NCI-H1436 treated with DMSO at 0.1 percent for 48 hours (cell line): ENCODE results near the gene CHD6.

Source experiments
- DNase-seq: peaks from one replicate; lab custom pipeline; 2025; lab: John Stamatoyannopoulos, UW

The CHD6 gene

DNA sequence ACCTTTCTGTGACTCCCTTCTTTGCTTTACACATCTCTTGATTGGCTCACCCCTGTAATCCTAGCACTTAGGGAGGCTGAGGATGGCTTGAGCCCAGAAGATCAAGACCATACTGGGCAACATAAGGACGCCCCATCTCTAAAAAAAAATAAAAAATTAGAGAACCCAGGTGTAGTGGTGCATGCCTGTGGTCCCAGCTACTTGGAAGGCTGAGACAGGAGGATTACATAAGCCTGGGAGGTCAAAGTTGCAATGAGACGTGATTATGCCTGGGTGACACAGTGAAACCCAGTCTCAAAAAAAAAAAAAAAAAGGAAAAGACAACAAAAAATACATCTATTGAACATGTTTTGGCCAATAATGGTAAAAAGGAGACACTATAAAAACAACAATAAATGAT lies 37.8 kb downstream of the CHD6 start:
- DNase-seq: no peak

DNA sequence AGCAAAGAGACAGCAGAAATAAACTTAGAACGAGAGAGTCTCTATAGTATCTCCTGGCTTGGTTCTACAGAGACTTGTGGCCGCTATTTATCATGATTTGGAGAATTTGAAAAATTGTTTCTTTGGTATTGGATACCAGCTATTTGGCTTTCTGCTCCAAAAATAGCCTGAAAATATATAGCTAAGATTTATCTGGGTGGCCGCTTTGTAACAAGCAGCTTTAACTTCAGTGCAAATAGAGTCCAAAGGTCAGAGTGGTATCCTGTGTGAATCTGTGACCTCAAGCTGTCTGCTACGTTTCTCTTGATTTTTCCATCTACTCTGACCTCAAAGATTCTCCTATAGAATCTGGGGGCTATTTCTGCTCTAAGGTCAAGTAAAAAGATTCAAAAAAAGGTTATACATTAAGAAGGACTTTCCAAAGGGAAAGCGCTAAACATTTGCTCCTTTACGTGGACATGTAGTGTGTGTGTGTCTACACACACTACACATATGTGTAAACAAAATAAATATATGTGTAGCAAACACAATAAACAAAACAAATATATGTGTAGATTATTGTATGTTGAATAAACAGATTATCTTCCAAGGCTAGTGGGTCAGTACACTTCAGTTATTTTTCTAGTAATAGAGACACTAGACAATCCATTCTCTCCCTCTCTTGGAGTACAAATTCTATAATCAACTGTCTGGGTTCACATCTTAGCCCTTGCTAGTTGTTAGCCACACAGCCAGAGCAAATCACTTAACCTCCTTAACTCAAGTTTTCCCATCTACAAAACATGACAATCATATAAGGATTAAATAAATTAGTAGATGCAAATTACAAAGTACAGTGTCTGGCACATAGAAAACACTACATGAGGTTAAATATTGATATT lies 40.8 kb downstream of the CHD6 start:
- no peak for DNase-seq

DNA sequence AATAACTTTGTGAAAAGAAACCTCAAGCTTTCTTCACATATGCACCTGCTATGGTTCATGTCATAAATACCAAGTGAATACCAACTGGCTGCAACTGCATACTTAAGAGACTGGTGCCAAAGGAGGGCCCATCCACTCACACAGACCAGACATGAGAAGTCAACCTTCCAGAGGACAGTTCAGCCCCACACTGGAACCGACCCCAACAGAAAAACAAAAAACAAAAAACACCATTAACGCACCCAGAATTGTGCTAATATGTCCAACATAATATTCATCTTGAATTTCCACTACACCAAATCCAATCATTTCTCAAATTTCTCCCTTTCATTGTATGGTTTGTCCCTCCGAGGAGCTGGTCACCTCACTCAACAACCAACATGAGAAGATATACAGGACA lies 42.8 kb downstream of the CHD6 start:
- no peak for DNase-seq

DNA sequence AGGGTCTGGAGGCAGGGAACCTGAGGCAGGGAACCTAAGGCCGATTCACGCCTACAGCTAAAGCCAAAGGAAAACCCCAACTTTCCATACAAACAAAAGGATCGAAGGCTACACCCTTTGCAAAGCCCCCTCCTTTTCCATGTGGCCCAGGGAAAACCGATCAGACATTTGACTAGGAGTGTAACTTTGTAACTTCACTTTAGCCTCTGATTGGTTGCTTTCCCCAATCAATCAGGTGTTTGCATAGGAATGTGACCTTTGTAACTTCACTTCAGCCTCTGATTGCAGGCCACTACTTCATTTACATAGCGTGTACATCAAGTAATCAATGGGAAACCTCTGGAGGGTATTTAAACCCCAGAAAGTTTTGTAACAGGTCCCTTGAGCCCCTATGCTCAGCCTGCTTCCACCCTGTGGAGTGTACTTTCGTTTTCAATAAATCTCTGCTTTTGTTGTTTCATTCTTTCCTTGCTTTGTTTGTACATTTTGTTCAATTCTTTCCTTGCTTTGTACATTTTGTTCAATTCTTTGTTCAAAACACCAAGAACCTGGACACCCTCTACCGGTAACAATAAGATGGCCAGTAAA lies 43.3 kb downstream of the CHD6 start:
- no peak for DNase-seq

DNA sequence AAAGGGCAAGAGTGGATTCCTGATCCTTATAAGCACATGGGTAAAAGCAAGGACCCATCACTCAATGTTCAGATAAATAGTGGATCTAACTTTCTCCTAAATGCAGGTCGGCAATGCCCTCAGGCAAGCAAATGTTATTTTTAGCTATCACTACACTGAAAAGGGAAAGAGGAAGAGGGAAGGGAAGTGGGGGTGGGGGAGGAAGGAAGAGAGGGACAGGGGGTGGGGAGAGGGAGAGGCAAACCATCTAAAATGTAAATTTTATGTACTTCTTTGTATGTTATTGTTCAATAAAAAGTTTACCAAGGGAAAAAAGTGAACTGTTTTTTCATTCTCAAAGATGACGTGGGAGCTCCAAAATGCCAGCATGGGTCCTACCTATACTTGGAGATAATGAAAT lies 44.2 kb downstream of the CHD6 start:
- DNase-seq: no peak

DNA sequence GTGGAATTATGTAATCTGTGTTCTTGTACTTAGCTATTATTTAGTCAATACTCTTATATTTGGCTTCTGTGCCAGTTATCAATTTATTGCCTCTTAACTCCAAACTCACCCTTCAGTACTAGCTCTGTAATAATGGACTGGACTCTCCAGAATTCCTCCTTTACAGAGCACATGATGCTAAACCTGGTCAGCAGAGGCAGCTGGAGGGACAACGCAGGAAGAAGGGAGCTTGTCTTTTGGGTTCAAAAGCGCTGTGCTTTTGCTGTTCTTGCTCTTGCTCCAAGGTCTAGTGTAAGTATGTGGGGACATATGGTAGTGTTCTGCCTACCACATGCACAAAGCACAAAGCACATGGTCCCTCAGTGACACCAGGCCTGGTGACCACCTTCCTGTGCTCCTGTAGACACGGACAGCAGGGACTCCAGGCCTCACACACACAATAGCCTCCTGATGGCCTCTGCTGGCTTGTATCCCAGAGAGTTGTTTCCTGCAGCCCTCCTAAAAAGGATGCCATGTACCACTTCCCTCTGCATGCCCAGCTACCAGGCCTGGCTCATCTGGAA lies 46.1 kb downstream of the CHD6 start:
- DNase-seq: no peak

DNA sequence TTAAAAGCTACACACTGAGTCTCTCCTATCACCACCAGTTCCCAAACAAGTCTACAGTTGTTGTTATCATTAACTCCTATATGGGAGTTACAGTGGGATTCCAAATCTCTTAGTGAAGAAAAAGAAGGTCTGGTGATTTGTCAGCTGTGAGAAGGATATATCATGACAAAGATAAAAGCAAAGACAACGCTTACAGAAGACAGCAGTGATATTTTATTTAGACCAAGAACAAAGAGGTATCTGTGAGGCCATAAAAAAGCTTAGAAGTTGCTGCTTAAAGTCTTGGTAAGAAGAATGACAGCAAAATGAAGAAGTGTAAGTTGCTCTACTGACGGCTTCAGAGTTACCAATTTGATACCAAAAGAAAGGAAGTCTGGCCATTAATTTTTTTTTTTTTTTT lies 47.2 kb downstream of the CHD6 start:
- no peak for DNase-seq

DNA sequence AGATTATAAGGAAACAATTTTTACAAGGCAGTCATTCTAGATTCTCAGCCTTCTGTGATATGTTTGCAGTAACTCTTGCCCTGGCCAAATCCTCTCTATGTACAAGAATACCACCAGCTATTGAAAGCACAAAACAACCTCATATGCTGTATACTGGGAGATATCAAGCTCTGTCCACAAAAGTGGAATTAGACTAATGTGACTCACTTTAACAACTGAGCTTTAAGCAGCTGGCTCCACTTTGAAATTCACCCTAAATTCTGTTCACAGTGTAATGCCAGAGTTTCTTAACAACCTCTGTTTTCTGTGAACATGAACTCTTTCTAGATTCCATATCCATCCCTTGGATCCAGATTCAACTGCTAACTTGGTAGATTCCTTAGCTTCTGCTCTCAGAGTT lies 47.6 kb downstream of the CHD6 start:
- DNase-seq: no peak

DNA sequence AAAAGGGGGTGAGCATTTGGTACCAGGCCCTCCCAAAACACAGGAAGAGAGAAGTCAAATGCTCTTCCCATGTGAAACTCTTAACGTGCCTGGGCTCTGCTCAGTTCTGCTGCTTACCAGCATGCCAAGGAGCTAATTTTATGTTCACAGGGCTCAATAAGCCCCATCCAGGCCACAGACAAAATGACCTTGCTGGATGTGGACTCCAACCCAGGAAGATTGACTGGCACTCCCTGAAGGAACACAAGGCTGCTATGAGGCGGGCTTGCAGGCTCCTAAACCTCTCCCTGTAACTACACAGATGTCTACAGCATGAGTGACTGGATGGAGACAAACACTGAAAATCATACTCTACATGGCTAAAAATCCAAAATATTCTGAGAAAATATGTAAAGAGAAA lies 50.6 kb downstream of the CHD6 start:
- no peak for DNase-seq

DNA sequence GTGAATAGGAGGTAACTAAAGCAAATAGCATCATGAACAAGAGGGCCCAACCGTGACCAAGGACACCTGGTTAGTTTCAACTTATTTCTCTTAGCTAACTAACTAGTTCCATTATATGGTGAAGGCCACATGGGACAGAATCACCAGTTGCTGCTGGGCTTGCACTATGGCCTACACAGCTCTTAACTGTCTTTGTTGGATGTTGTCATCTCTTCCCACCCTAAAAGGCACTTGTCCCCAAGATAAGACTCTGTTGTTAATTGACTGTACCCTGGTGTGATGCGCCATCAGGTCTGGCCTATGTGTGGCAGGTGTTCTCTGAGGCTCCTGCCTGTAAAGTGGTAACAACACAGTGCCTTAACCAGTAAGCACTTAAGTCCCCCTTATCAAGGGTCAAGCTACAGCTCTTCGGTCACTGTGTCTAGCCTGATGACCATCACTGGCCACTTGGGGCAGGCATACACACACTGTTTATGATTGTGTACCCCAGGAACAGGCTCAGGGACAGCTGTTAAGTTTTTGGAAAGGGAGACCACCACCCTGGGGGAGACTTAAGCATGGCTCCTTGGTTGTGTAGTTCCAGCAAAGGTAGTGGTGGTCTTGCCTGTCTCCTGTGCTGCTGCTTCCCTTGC lies 51.2 kb downstream of the CHD6 start:
- DNase-seq: no peak

DNA sequence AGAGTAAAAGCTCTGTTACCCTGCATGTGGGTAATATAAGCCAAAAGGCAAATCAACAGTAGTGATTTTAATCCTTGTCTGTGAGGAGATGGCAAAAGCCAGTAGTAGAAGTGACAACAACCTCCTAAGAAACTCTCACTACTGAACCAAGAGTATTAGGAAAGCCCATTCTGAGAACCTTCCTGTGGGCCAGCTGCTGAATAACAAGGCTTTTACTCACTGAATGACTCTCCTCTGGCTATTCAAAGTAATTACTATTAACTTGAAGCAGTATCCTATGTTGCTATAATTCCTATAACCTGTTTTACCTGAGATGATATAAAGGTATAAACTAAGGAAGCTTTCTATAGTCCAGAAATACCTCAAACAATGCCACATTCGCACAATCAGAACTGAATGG lies 55.1 kb downstream of the CHD6 start:
- no peak for DNase-seq

DNA sequence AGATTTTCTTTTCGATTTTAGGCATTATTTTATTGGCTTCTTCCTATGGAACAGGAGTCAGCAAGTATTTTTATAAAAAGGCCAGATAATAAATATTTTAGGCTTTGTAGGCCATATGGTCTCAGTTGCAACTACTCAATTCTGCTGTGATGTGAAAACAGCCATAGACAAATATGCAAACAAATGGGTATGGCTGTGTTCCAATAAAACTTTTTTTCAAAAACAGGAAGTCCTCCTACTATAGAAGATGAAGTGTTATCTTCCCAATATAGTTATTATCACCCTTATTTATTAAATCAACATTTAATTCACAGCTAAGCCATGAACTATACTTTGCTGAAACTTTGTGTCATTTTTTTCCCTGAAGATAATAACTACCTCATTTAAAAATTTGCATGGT lies 57.2 kb downstream of the CHD6 start:
- no peak for DNase-seq

DNA sequence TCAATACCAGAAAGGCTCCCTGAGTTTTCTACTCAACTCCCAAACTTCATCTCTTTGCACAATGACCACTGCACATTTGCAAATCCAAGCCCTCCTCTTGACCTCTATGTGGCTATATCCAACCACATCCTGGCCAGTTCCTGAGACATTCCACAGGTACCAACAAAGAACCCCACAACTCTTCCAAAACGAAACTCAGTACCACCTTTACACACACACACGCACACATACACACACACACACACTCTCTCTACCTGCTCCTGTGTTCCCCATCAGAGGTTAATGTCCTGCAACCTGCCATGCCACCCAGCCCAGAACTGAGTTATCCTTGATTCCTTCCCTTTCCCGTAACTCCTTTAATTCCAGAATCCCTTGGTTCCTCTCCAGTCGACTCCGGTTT lies 58.5 kb downstream of the CHD6 start:
- DNase-seq: no peak

DNA sequence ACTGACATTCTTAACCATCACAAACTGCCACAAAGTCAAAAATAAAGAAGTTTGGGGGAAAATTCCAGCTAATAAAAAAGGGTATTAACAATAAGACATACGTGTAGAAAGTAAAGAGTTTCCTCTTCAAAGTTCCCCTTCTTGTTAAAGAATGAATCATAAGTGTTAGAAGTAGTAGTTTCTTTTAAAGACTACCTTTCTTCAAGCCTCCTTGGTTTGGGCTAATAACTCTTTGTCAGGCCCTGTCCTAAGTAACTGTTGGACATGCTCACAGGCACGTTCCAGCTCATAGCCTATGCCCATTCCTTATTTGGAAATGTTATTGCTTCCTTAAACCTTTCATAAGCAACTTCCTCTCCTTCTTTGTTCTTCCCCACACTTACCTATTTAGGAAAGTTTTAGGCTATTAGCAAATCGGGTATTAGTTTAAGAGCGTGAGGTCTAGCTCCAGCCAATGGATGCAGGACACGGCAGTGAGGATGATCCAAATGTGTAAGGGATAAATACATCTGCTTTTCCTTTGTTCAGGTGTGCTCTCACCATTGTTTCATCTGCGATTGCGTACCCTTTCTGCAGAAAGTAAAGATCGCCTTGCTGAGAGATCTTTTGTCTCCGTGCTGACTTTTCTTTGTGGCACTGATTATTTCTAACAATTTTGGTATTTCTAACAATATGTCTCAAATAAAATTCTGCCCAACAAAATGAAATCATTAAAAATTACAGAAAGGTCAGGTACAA lies 64.9 kb downstream of the CHD6 start:
- no peak for DNase-seq

DNA sequence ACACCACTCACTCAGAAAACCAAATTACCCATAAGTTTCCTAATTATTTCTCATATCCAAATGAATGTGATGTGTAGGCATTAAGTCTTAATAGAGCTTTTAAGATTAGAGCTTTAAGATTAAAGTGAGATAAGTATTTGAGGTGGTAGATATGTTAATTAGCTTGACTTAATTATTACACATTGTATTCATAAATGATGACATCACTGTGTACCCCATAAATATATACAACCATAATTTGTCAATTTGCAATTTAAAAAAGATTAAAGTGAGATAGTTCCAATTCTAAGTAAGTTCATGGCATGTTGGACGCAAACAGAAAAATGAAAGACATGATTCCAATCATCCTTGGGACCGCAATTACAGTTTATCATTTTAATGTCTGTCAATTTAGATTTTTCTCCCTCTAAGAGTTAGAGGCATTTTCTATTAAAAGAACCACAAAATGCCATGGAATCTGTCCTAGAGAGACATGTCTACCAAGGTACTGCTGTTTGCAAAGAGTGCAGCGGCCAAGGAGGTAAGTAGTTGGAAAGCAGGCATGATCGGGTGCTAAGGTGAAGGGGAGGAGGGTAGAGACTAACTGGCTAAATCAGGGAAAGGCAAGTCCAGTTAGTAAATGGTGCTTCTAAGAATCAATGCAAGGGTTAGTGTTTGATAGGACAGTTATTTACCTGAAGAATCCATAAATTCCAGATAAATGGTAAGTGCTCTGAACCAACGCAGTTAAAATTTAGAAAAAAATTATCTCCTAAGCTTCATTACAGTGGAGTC lies 65.7 kb downstream of the CHD6 start:
- DNase-seq: no peak

DNA sequence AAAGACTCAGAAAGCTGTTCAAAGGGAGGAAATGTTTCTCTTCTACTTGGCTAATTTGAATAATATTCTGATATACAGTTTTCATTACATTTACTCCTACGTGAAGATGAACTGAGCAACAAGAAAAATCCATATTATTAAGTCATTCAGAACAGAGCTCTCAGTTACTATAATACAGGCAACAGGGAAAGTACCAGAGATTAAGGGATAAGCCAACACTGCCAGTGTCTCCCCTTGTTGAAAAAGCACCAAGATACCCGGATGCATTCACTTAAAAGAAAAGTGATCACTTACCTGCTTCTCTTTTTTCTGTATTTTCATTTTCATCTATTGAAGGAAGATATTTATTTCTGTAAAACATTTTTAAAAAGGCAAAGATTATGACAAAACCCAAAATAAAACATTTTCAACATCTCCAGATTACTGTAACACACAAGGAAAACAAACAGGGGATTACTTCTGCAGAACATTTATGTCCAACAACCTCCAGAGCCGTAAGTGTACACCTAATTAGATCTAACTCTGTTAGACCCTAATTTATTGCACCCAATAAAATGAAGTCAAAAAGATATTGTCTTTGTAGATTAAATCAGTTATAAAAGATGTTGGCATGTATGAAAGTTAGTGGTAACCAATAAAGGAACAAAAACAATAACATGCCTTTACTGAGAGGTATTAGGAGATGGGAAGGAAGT lies 67.0 kb downstream of the CHD6 start:
- no peak for DNase-seq

DNA sequence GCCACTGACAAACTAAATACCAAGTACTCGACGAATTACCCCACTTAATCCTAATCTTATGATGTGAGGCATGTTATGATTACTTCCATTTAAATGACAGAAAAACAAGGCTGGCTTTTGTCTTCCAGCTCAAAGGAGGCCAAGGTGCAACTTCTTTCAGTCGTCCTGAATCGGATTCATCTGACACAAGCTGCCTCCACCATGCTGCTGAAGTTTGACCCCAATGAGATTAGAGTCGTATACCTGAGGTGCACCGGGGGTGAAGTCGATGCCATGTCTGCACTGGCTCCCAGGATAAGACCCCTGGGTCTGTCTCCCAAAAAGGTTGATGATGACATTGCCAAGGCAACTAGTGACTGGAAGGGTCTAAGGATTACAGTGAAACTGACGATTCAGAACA lies 71.0 kb downstream of the CHD6 start:
- DNase-seq: no peak

DNA sequence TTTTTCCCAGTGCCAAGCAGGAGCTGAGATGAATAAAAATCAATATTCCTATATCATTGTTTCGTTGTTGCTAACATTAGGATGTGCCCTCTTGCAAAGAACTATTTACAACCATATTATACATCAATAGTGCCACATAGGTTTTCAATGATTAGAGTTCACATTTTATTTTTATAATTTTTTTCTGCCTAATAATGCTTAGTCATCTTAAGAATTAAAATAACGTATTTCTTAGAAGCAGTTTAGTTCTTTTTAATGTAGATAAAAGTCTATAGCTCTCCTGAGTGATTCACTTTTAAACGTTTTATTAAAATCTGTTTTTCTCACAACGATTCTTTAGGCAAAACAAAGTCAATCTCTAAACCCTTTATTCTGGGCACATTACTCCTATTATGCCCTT lies 71.6 kb downstream of the CHD6 start:
- no peak for DNase-seq

DNA sequence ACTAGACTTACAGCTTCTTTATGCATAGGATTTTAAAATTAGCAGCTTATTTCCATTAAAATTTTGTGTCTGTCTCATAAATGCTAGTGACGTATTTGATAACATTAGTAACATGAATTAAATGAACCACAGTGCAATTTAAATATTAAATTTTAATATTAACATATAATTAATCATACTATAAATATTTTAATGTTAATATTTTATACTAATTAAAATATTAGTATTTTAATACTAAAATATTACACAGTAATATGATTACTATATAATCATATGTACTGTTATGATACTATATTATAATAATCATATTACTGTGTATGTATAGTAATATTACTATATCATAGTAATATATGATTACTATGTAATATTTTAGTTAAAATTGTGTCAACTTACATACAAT lies 73.7 kb downstream of the CHD6 start:
- DNase-seq: no peak

DNA sequence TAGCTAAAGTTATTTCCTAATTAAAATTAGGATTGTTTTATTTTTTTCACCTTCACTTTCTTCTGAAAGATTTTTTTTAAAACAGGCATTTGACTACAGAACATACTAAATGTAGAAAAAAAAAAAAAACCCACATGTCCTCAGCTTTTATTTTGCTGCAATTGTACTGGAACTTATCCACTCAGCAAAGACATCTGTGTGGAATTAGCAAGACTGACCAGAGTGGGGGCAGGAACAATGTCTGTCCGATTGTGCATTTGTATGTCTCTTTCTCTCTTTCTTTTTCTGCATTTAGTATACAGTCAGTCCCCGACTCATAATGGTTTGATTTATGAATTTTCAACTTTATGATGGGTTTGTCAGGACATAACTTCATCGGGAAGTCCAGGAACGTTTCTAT lies 77.3 kb downstream of the CHD6 start:
- no peak for DNase-seq

DNA sequence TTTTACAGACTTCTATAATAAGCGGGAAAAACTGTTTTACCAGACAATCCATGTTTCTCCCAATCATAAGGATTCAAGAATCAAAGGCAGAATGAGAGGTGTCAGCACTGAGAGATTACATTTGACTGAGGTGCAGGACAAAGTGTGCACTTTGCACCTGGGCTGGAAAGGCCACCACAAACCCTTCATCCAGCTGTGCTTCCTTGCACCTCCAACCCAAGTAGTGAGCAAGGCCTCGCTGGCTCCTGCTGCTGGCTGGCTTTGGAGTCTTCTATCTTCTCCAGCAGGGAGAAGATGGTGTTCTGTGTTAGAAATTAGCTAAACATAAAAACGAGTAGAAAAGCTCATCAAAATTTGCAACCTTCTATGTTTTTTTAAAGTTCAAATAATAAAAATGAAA lies 77.7 kb downstream of the CHD6 start:
- no peak for DNase-seq
